ENCODE data around the gene CPAMD8.

DNA sequence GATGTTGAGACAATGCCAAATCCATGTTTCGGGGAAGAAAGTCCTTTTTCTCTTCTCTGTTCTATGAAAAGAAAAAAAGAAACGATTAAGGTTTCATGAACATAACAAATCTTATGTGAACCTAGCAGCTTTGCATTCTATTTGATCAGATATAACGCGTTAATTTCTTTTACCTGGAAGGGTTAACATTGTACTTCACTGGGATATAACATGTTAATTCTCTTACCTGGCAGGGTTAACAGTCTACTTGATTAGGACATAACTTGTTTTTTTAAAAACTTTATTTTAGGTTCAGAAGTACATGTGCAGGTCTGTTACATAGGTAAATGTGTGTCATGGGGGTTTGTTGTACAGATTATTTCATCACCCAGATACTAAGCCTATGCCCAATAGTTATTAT lies 68.8 kb downstream of the CPAMD8 start:
- TF ChIP-seq, protein P1, sequence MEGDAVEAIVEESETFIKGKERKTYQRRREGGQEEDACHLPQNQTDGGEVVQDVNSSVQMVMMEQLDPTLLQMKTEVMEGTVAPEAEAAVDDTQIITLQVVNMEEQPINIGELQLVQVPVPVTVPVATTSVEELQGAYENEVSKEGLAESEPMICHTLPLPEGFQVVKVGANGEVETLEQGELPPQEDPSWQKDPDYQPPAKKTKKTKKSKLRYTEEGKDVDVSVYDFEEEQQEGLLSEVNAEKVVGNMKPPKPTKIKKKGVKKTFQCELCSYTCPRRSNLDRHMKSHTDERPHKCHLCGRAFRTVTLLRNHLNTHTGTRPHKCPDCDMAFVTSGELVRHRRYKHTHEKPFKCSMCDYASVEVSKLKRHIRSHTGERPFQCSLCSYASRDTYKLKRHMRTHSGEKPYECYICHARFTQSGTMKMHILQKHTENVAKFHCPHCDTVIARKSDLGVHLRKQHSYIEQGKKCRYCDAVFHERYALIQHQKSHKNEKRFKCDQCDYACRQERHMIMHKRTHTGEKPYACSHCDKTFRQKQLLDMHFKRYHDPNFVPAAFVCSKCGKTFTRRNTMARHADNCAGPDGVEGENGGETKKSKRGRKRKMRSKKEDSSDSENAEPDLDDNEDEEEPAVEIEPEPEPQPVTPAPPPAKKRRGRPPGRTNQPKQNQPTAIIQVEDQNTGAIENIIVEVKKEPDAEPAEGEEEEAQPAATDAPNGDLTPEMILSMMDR (IDR thresholded peaks at IDR 0.05; ENCODE audit: poor library complexity): no peak
- TF ChIP-seq EZH2 (IDR thresholded peaks at IDR 0.05; ENCODE audit: borderline replicate concordance): no peak
- no peak for TF ChIP-seq EZH2phosphoT487 (IDR thresholded peaks at IDR 0.05; ENCODE audit: low read depth, severe bottlenecking, unreplicated experiment)
